ENCODE data around the gene LRR1. TPM values are rescaled to one million over a fixed set of nuclear protein-coding genes. Genes with fewer than 3 reads are reported as not detected.

The LRR1 gene
- total RNA-seq, 2 experiments from 2014 or later: 51.8 to 52.0 TPM

DNA sequence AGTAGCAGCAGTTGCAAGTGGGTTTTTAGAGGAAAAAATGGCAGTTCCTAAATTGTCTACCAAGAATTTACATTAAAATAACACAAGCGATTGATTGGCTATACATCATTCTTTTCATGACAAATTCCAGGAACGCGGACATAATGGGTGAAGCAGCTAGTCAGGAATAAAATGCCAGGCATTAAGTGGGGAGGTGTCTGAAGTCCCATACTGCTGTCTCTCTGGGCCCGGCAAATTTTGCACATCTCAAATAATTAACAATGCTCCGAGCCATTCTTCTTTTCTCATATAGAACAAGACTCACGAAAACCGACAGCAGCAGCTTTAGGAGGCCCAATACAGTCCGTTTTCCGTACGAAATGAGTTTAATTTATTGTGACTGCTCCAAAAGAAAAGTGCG, 21.0 kb downstream of the LRR1 start:
- POLR2A ChIA-PET: interaction anchor here (0.6 to 3.5 kb wide), 14 partner anchors 10 to 497 kb away, joined by 3 to 102 read pairs (median 8); partner anchors contain the start of genes DNAAF2, KLHDC2, LRR1 and POLE2
- no peak for DNase-seq
- peak overlapping the region; percentile 96 for H3K27ac Mint-ChIP-seq
- H3K4me3 Mint-ChIP-seq: peak overlapping the region; percentile 96
- H3K27me3 Mint-ChIP-seq: no peaks in the 10 kb centered on the region
- peaks cover 53% of the 10 kb centered on the region for H3K36me3 Mint-ChIP-seq
- intact Hi-C loops (cut with micrococcal nuclease): loop anchor here (1.0 to 5.0 kb wide), 8 partner anchors 15 to 693 kb away; partner anchors contain the start of genes ARF6, DMAC2L, KLHDC2 and L2HGDH
- no peaks in the 10 kb centered on the region for H3K9me3 Mint-ChIP-seq
- CTCF ChIA-PET: interaction anchor here (0.7 to 7.1 kb wide), 9 partner anchors 14 to 244 kb away, joined by 3 to 100 read pairs (median 8); partner anchors contain the start of genes DNAAF2, KLHDC2, LRR1 and NEMF
- peaks cover 34% of the 10 kb centered on the region for H3K4me1 Mint-ChIP-seq (ENCODE audit: low read depth)

DNA sequence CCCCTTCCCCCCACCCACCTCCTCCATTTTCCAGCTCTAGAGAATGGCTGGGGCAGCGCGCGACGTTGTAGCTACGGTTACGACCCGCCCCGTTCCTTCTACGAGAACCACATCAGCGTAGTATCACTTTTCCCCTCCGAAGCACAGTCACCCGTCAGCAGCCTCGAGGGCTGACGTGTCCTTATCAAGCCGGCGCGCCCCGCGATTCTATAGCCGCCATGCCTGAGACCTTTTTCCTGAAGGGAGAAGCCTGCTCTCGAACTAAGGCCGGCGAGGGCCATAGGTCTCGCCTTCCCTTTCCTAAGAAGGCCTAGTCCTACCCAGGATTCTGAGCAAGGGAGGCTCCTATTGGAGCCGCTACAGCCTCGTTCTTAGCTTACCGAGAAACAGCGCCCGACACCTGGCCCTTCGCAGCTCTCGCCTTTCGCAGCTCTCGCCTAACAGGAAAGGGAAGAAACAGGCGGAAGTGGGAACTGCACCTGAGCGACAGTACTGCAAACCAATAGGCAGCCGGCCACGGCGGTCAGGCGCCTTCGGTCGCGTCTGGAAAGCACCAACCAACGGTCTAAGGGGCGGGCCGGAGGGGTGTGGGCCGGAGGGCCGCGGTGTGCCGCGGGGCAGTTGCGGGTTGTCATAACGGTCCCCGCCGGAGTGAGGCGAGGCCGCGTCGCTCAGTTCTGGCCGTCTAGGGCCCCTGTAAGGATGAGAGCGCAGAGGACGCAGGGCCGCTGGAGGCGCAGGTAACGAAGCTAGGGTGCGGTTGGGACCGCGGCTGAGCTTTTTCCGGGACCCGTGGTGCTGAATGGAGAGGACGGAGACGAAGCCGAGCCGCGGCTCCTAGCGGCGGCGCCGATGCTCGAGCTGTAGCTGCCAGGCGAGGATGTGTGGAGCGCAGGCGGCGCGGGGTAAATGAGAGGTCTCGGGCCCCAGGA, 21.7 kb downstream of the LRR1 start, which contains the start of the genes MGAT2 and RPL36AL:
Gene MGAT2, plus strand, starts transcription at position 618 of the 932 bp plus-strand sequence. CDS start 470 bp downstream, outside the sequence.
Gene RPL36AL, minus strand, starts transcription at position 445 of the 932 bp plus-strand sequence. CDS start 1,522 bp downstream, outside the sequence.
- no peaks in the 10 kb centered on the region for H3K27me3 Mint-ChIP-seq
- CTCF ChIA-PET: interaction anchor here (0.7 to 7.1 kb wide), 11 partner anchors 12 to 243 kb away, joined by 3 to 100 read pairs (median 6); partner anchors contain the start of genes DNAAF2, KLHDC2, LRR1 and NEMF
- peak within 1 kb of the TSS; percentile 96 for H3K27ac Mint-ChIP-seq
- POLR2A ChIA-PET: interaction anchor here (0.6 to 3.5 kb wide), 20 partner anchors 9 to 496 kb away, joined by 3 to 102 read pairs (median 6); partner anchors contain the start of genes DNAAF2, KLHDC2, LRR1 and NEMF
- peaks cover 39% of the 10 kb centered on the region for H3K4me1 Mint-ChIP-seq (ENCODE audit: low read depth)
- H3K9me3 Mint-ChIP-seq: no peaks in the 10 kb centered on the region
- H3K36me3 Mint-ChIP-seq: peaks cover 53% of the 10 kb centered on the region
- intact Hi-C loops (cut with micrococcal nuclease): loop anchor here (1.0 to 5.0 kb wide), 8 partner anchors 14 to 692 kb away; partner anchors contain the start of genes ARF6, DMAC2L, KLHDC2 and L2HGDH
- peak within 1 kb of the TSS; percentile 96 for H3K4me3 Mint-ChIP-seq
- DNase-seq: peak; percentile 98

DNA sequence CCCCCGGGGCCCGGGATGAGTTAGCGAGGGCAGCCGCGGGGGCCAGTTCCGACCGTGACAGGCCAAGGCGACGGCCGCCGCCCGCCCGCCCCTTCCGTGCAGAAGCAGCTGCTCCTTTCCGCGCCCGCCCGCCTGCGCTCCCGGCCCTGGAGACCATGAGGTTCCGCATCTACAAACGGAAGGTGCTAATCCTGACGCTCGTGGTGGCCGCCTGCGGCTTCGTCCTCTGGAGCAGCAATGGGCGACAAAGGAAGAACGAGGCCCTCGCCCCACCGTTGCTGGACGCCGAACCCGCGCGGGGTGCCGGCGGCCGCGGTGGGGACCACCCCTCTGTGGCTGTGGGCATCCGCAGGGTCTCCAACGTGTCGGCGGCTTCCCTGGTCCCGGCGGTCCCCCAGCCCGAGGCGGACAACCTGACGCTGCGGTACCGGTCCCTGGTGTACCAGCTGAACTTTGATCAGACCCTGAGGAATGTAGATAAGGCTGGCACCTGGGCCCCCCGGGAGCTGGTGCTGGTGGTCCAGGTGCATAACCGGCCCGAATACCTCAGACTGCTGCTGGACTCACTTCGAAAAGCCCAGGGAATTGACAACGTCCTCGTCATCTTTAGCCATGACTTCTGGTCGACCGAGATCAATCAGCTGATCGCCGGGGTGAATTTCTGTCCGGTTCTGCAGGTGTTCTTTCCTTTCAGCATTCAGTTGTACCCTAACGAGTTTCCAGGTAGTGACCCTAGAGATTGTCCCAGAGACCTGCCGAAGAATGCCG, 22.6 kb downstream of the LRR1 start:
- Mint-ChIP-seq H3K9me3 (no peaks in the 10 kb centered on the region), H3K4me3 (peak overlapping the region; percentile 96), H3K27me3 (no peaks in the 10 kb centered on the region), H3K36me3 (peaks cover 51% of the 10 kb centered on the region), H3K27ac (peak overlapping the region; percentile 96), H3K4me1 (ENCODE audit: low read depth) (peaks cover 43% of the 10 kb centered on the region)
- peak; percentile 75 for DNase-seq
- intact Hi-C loops (cut with micrococcal nuclease): loop anchor here (2.0 to 5.0 kb wide), 4 partner anchors 159 to 692 kb away; partner anchors contain the start of genes ARF6, DMAC2L and L2HGDH
- CTCF ChIA-PET: interaction anchor here (0.6 to 7.1 kb wide), 8 partner anchors 12 to 241 kb away, joined by 3 to 100 read pairs (median 9); partner anchors contain the start of genes DNAAF2, KLHDC2, LRR1 and NEMF
- POLR2A ChIA-PET: interaction anchor here (0.8 to 3.5 kb wide), 17 partner anchors 9 to 495 kb away, joined by 3 to 102 read pairs (median 7); partner anchors contain the start of genes DNAAF2, KLHDC2, LRR1 and NEMF

DNA sequence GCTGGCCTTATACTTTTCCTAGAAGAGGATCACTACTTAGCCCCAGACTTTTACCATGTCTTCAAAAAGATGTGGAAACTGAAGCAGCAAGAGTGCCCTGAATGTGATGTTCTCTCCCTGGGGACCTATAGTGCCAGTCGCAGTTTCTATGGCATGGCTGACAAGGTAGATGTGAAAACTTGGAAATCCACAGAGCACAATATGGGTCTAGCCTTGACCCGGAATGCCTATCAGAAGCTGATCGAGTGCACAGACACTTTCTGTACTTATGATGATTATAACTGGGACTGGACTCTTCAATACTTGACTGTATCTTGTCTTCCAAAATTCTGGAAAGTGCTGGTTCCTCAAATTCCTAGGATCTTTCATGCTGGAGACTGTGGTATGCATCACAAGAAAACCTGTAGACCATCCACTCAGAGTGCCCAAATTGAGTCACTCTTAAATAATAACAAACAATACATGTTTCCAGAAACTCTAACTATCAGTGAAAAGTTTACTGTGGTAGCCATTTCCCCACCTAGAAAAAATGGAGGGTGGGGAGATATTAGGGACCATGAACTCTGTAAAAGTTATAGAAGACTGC, 23.4 kb downstream of the LRR1 start:
- ChIA-PET POLR2A (interaction anchor here (0.8 to 3.5 kb wide), 8 partner anchors 11 to 378 kb away, joined by 3 to 102 read pairs (median 20); partner anchors contain the start of genes DNAAF2, KLHDC2, LRR1 and RPS29), CTCF (interaction anchor here (2.3 to 7.1 kb wide), 6 partner anchors 11 to 240 kb away, joined by 8 to 100 read pairs (median 12); partner anchors contain the start of genes DNAAF2, LRR1, NEMF and RPS29)
- no peaks in the 10 kb centered on the region for H3K9me3 Mint-ChIP-seq
- DNase-seq: no peak
- intact Hi-C loops (cut with micrococcal nuclease): loop anchor here (5.0 kb wide), 2 partner anchors 160 to 440 kb away; no protein-coding TSS in a partner anchor
- peak overlapping the region; percentile 96 for H3K4me3 Mint-ChIP-seq
- H3K27ac Mint-ChIP-seq: peak overlapping the region; percentile 96
- peaks cover 52% of the 10 kb centered on the region for H3K36me3 Mint-ChIP-seq
- no peaks in the 10 kb centered on the region for H3K27me3 Mint-ChIP-seq
- peaks cover 42% of the 10 kb centered on the region for H3K4me1 Mint-ChIP-seq (ENCODE audit: low read depth)

DNA sequence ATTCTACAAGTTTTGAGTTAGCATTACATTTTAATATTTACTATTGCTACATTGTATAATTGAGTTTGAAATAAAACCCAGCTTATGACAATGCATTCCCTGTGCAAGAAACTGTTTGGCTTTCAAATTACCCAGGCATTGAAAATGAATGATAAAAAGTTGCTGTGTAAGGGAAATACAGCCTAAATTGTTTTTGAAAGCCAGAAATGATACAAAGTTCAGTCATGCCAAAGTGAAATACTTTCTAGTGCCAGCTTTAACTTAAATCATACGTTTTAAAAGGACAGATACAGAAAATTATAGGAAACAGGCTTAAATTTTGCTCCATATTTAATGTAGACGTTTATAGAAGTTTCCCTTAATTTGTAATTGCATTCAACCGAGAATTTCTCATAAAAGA, 24.6 kb downstream of the LRR1 start:
- no peak for DNase-seq
- H3K4me1 Mint-ChIP-seq (ENCODE audit: low read depth): peaks cover 38% of the 10 kb centered on the region
- peaks cover 47% of the 10 kb centered on the region for H3K36me3 Mint-ChIP-seq
- H3K4me3 Mint-ChIP-seq: peak overlapping the region; percentile 96
- intact Hi-C loops (cut with micrococcal nuclease): loop anchor here (5.0 kb wide), 2 partner anchors 161 to 439 kb away; no protein-coding TSS in a partner anchor
- POLR2A ChIA-PET: interaction anchor here (0.8 to 2.4 kb wide), 4 partner anchors 10 to 240 kb away, joined by 3 to 21 read pairs (median 4); partner anchors contain the start of gene DNAAF2
- H3K27me3 Mint-ChIP-seq: no peaks in the 10 kb centered on the region
- H3K9me3 Mint-ChIP-seq: no peaks in the 10 kb centered on the region
- peak overlapping the region; percentile 86 for H3K27ac Mint-ChIP-seq
- CTCF ChIA-PET: interaction anchor here (1.3 to 7.1 kb wide), 5 partner anchors 10 to 238 kb away, joined by 3 to 100 read pairs (median 7); partner anchors contain the start of genes DNAAF2, NEMF and RPS29

DNA sequence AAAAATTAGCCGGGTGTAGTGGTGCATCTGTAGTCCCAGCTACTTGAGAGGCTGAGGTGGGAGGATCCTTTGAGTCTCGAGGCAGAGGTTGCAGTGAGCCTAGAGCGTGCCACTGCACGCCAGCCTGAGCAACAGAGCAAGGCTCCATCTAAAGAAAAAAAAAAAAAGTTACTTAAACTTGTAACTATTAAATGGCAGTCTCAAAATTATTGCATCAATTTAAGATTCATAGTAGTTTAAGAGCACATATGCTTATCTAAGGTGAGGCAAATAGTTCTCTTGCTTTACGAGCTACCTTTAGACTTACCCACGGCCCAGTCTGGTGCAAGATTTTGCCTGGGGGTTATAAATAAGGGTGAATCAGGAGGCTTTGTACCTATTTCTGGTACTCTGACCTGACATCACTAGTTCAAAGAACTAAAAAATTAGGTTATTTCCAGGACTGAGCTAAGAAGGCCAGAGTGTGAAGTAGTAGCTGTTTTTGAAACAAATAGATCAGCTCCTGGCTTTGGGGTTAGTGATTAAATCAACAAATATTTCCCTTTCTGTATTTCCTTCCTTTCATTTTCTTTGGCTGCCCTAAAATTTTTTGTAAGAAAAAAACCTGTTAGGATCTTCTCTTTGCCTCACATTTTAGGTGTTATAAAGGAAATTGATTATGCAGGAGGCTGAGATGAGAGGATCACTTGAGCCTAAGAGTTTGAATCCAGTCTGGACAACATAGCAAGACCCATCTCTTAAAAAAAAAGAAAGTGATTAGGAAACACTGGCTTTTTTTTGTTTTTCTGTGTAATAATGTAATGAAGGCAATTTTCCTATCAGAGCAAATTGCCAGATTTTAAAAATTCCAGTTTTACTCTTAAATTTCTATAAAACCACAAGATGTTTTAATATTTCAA, 25.4 kb downstream of the LRR1 start:
- peak; percentile 42 for DNase-seq
- Mint-ChIP-seq H3K27me3 (no peaks in the 10 kb centered on the region), H3K4me1 (ENCODE audit: low read depth) (peaks cover 41% of the 10 kb centered on the region), H3K36me3 (peaks cover 40% of the 10 kb centered on the region), H3K9me3 (no peaks in the 10 kb centered on the region), H3K4me3 (peak overlapping the region; percentile 96), H3K27ac (peak overlapping the region; percentile 86)
- intact Hi-C loops (cut with micrococcal nuclease): loop anchor here (5.0 kb wide), 2 partner anchors 162 to 438 kb away; no protein-coding TSS in a partner anchor
- POLR2A ChIA-PET: interaction anchor here (0.6 to 2.4 kb wide), 8 partner anchors 9 to 274 kb away, joined by 3 to 21 read pairs (median 3); partner anchors contain the start of genes ARF6, DNAAF2 and LRR1
- CTCF ChIA-PET: interaction anchor here (0.9 to 7.1 kb wide), 6 partner anchors 9 to 238 kb away, joined by 3 to 100 read pairs (median 5); partner anchors contain the start of genes DNAAF2, NEMF and RPS29

DNA sequence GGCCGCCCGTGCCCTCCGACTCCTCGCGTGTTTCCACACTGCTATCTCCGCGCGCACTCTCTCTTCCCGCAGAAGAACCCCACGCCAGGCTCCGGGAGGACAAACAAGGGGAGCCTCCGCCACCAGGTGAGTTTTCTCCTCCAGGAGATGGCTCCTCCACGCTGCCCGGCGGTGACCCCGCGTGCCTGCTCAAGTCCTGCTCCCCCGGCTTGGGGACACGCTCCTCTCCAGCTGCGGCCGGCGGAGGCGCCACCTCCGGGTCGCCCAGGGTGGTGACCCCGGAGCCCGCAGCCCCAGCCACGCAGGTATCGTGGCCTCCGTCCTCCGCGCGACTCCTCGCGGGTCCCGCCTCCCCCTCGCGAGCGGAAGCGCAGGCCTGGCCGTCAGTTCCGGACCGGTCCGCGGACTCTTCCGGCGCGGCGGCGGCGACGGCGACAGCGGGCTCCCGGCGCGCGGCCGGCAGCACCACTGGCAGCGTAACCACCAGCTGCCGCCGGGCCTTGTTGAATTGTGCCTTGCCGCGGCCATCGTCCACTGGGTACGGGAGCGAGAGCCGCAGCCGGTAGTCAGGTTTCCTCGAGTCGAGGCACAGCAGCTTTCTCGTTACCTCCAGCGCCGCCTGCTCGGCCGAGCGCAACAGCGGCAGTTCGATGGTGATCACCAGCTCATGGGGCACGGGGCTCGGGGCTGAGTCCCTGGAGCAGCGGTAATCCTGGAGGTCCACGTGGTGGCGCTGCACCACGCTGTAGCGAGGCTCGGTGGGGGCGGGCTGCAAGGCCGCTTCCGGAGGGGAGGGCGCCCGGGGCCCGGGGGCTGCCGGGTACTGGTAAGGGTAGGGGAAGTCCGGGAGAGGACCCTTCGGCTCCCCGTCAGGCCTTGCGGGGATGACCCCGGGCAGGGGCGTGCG, 35.2 kb downstream of the LRR1 start:
- POLR2A ChIA-PET: interaction anchor here (0.7 to 5.3 kb wide), 17 partner anchors 10 to 405 kb away, joined by 3 to 102 read pairs (median 5); partner anchors contain the start of genes KLHDC2, LRR1, MGAT2 and NEMF
- Mint-ChIP-seq H3K9me3 (no peaks in the 10 kb centered on the region), H3K4me3 (peak overlapping the region; percentile 91), H3K36me3 (peaks cover 36% of the 10 kb centered on the region), H3K27ac (peak overlapping the region; percentile 95), H3K4me1 (ENCODE audit: low read depth) (peaks cover 42% of the 10 kb centered on the region), H3K27me3 (no peaks in the 10 kb centered on the region)
- intact Hi-C loops (cut with micrococcal nuclease): loop anchor here (1.0 to 10.0 kb wide), 15 partner anchors 14 to 898 kb away; partner anchors contain the start of genes DMAC2L, L2HGDH, LRR1 and MAP4K5
- DNase-seq: peak; percentile 97
- CTCF ChIA-PET: interaction anchor here (0.6 to 5.6 kb wide), 29 partner anchors 11 to 687 kb away, joined by 3 to 100 read pairs (median 3); partner anchors contain the start of genes KLHDC2, LRR1, MGAT2 and NEMF

DNA sequence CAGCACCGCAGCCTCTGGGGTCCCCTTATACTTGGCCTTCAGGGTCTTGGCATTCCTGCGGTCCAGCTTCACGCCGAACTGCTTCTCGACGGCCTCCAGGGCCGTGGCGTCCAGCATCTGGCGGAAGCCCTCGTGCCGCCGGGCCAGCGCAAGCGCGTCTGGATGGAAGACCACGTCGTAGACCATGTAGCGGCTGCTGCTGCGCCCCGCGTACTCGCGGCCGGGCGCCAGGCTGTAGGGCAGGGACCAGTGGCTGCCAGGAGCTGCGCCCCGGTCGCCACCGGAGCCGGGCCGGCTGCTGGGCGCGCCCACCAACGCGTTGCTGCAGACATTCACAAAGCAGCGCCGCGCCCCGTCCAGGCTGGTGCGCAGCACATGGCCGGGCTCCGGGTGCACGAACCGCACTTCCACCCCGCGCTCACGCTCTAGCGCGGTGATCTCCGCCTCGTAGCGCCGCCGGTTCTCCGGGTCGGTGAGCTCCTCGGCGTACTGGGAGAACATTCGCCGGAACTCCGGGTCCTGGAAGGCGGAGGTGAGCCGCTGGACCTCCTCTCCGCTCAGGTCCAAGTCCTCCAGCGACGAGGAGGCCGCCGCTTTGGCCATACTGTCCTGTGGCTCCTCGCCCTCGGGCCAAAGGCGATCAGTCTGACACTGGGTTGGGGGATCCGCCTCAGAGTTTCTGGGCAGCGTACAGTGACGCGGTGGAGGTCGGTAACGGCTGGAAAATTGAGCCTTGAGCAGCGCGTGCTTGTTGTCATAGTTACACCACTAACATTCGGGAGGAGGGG, 36.0 kb downstream of the LRR1 start, which contains the start of gene DNAAF2:
Gene DNAAF2, minus strand, starts transcription at position 698 of the 788 bp plus-strand sequence. Its CDS starts 95 bp downstream, at position 603.
- POLR2A ChIA-PET: interaction anchor here (0.7 to 5.3 kb wide), 15 partner anchors 11 to 404 kb away, joined by 3 to 102 read pairs (median 6); partner anchors contain the start of genes KLHDC2, LRR1, MGAT2 and NEMF
- intact Hi-C loops (cut with micrococcal nuclease): loop anchor here (1.0 to 10.0 kb wide), 15 partner anchors 14 to 898 kb away; partner anchors contain the start of genes DMAC2L, L2HGDH, LRR1 and MAP4K5
- DNase-seq: peak; percentile 75
- H3K4me3 Mint-ChIP-seq: peak within 1 kb of the TSS; percentile 91
- H3K9me3 Mint-ChIP-seq: no peaks in the 10 kb centered on the region
- peak within 1 kb of the TSS; percentile 95 for H3K27ac Mint-ChIP-seq
- peaks cover 38% of the 10 kb centered on the region for H3K36me3 Mint-ChIP-seq
- no peaks in the 10 kb centered on the region for H3K27me3 Mint-ChIP-seq
- CTCF ChIA-PET: interaction anchor here (0.7 to 5.6 kb wide), 19 partner anchors 12 to 686 kb away, joined by 3 to 100 read pairs (median 4); partner anchors contain the start of genes KLHDC2, LRR1, MGAT2 and NEMF
- H3K4me1 Mint-ChIP-seq (ENCODE audit: low read depth): peaks cover 39% of the 10 kb centered on the region
